Ramos (cell line): ENCODE measurements around the gene UCN.
"Not testable (repeated sequence)": the region's sequence is repeated elsewhere in the genome, so short reads cannot be mapped to it uniquely, and the experiment has no call there.

Source experiments
- in situ Hi-C: fragments of 300-500 bp; cut with MboI; formaldehyde crosslinking; loops from one replicate; pipeline ENCODE4 v1.14.3; 2022; ENCODE audit warnings: low sequenced_read_pairs; ENCODE audit not compliant: unreplicated experiment

The UCN gene

DNA sequence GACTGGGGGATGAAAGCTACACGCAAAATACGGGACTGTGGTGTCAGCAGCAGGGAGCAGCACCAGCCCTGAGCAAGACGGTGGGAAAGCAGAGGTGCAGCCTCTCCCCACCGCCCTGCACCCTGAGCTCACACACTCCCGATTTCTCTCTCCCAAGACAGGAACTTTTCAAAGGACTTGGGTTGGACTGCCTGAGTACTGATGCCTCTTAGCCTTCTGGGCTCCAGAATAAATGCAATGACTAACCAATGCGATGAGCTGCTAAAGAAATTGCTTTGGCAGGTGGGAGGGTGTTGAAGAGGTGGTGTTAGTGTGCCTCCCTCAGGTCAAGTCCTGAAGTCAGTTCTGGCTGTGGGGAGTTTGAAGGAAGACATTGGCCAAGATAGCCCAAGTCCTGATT, 16.4 kb downstream of the UCN start:
- in situ Hi-C loops: no loop called here

GRCh38 chr2:27290549-27290948, 17.7 kb downstream of the UCN start:
- in situ Hi-C loops: no loop called here

- in situ Hi-C loops: no loop called here
Measured at GRCh38 chr2:27288610-27289009, 19.6 kb downstream of the UCN start.

- in situ Hi-C loops: no loop called here
Measured at GRCh38 chr2:27285481-27285880, 22.8 kb downstream of the UCN start.

DNA sequence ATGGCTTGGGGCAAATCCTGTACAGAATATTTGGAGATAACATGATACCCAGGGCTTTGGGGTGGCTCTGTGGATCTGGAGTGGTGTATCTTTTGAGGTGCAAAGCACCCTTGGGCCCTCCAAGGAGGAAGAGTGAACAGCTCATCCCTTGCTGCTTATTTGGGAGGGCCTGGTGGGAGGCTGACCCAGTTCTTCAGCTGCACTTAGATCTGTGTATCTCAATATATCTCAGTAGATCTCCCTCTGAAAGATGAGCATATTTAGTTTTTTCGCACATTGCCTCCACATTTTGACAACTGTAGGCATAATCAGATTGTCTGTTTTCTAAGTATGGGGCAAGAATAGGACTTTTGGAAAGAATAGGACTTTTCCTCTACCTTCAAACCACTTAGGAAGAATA, 23.2 kb downstream of the UCN start:
- in situ Hi-C loops: loop anchor here (5.0 kb wide), 1 partner anchor 183 kb away; no protein-coding TSS in a partner anchor

- in situ Hi-C loops: loop anchor here (5.0 kb wide), 1 partner anchor 181 kb away; no protein-coding TSS in a partner anchor
Measured at GRCh38 chr2:27282892-27283291, 25.4 kb downstream of the UCN start.

DNA sequence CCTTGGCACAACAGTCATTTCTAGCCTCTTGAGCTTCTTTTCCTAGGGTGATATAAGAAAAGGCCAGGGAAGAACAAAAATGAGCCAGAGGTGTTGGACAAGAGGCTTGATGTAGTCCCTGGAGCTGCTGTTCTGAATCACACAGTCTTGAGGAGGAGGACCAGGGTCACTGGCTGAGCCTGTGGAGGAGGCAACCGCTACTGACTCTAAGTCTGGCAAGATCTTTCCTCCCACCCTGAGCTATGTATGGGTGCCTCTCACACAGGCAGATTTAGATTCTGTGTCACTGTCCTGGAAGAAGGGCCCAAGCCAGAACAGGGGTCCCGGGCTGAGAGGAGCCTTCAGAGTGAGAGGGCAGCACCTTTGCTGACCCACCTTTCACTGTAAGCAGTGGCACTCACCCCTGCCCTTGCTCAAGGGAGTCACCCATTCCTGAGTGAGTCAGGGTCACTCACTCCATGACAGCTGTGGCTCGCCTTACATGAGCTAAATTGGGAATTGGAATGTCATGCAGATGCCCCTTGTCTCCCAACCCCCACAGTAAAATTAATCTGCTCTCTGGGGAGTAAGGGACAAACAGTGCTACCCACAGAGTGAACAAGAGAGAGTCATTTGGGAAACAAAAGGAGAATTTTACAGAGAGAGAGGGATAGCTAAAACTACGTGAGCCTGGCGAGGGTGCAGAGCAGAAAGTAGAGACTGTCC, 26.2 kb downstream of the UCN start, which contains the start of gene TRIM54:
Gene TRIM54, plus strand, starts transcription at position 575 of the 705 bp plus-strand sequence. CDS start 303 bp downstream, outside the sequence.
- in situ Hi-C loops: loop anchor here (5.0 kb wide), 1 partner anchor 180 kb away; no protein-coding TSS in a partner anchor

GRCh38 chr2:27281442-27281841, 26.8 kb downstream of the UCN start:
- in situ Hi-C loops: loop anchor here (5.0 kb wide), 1 partner anchor 179 kb away; no protein-coding TSS in a partner anchor

DNA sequence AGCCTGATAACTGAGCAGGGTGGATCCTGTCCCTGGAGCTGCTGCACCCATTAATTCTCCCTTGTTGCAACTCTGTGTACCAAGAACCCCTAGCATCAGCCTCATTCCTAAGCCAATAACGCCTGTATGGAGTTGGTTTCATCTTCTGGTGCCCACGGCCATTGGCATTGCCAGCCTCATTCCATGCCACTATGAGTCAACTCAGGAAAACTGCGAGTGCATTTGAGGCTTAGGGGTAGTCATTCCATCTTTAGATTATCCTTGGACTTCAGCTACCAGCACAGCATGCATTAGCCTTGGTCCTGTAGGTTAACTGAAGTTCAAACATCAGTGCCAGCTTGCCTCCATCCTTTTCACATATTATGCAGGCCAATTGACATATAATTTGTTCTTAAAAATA, 27.4 kb downstream of the UCN start:
- in situ Hi-C loops: loop anchor here (5.0 kb wide), 1 partner anchor 179 kb away; no protein-coding TSS in a partner anchor

GRCh38 chr2:27278010-27278409, 30.2 kb downstream of the UCN start:
- in situ Hi-C loops: no loop called here

GRCh38 chr2:27275211-27276150, 32.8 kb downstream of the UCN start, which contains the start of gene DNAJC5G:
Gene DNAJC5G (plus strand): TSS chr2:27275433. CDS start chr2:27276729, 1,296 bp downstream.
- in situ Hi-C loops: no loop called here

GRCh38 chr2:27272537-27273522, 35.4 kb downstream of the UCN start:
- in situ Hi-C loops: not testable (repeated sequence)

- in situ Hi-C loops: no loop called here
Measured at GRCh38 chr2:27271631-27272340, 36.5 kb downstream of the UCN start.

DNA sequence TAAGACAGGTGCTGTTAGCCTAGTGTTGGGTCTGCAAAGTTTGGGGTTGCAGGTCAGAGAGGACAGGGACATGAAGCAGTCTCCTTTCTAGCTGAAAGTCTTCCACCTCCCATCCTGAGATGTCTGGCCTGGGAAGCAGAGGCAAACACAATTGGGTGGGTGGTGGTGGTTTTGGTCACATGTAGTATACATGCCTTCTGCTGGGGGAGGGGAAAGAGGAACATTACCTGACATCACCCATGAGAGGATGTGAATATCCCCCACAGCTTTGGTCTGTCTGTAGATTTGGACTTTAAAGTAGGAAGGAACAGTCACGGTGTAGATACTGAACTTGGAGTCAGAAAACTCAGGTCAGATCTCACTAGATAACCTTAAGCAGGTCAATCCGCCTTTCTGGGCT, 37.6 kb downstream of the UCN start:
- in situ Hi-C loops: no loop called here

GRCh38 chr2:27270131-27270530, 38.1 kb downstream of the UCN start:
- in situ Hi-C loops: no loop called here

DNA sequence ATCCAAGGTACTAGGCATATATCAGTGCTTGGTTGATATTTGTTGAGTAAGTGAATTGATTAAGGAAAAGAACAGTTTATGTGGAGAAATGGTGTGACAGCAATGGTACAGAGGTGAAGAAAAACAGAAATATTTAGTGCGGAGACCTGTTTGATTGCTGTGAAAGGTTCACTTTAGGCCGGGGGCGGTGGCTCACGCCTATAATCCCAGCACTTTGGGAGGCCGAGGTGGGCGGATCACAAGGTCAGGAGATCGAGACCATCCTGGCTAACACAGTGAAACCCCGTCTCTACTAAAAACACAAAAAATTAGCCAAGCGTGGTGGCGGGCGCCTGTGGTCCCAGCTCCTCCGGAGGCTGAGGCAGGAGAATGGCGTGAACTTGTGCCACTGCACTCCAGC, 39.9 kb downstream of the UCN start:
- in situ Hi-C loops: not testable (repeated sequence)

DNA sequence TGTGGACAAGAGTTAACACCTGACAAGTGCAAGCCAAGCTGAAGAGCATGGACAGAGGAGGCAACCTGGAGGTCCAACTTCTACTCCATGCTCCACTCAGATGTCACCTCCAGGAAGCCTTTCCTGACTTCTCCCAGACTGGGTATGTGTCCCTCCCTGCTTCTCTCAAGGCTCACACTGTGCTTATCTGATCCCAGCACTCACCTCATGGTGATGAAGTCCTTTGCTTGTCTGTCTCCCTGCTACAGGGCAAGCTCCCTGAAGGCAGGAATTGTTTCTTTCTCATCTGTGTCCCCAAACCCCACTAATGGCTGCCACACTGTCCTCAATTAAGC, 42.7 kb downstream of the UCN start:
- in situ Hi-C loops: no loop called here

- in situ Hi-C loops: no loop called here
Measured at GRCh38 chr2:27264753-27265535, 43.3 kb downstream of the UCN start.
